Thyroid gland (tissue), 4 donors: Measurements from ENCODE around the gene ACOT13.

Experiments
- CTCF ChIP-seq, 6 experiments: fragments of 200-600 bp in 3 of 6; fragments of 450-650 bp in 3 of 6; sonication (generic) in 3 of 6; IDR thresholded peaks; one replicate each; pipeline ENCODE4 v1.5.1; 2016 to 2019; ENCODE audit warnings: antibody characterized with exemption in 6 of 6, mild to moderate bottlenecking in 2 of 6, inconsistent platforms in 1 of 6, moderate library complexity in 1 of 6
- POLR2A ChIP-seq, 2 donors: fragments of 450-650 bp; IDR thresholded peaks; one replicate each; pipeline ENCODE4 v1.6.1; 2017; ENCODE audit warnings: antibody characterized with exemption in 2 of 2, mild to moderate bottlenecking in 2 of 2, moderate library complexity in 1 of 2

- TF ChIP-seq CTCF (IDR thresholded peaks at IDR 0.05) (no peak), POLR2A (IDR thresholded peaks at IDR 0.05) (no peak)
Measured at GRCh38 chr6:24691550-24691949, 24.7 kb downstream of the ACOT13 start.
